WTC11 (cell line): Measurements from ENCODE around the gene ITPKB. TPM values are rescaled to one million over a fixed set of nuclear protein-coding genes. Genes with fewer than 3 reads are reported as not detected.

ENCODE experiments used
- ATAC-seq: fragments of 200-7000 bp; cut with Tn5 transposase; 2 replicates; pipeline ENCODE4 v1.10.0; 2021; ENCODE audit warnings: mild to moderate bottlenecking, moderate library complexity
- CTCF ChIA-PET: fragments of 300-600 bp; sonication (Branson Sonifier 250); formaldehyde crosslinking; loops from one replicate; lab custom pipeline; 2021; ENCODE audit warnings: antibody characterized with exemption; lab: Charles Lee
- POLR2A ChIA-PET: fragments of 350-600 bp; sonication (Branson Sonifier 250); formaldehyde crosslinking; loops from one replicate; lab custom pipeline; 2021; ENCODE audit warnings: antibody characterized with exemption; lab: Charles Lee
- DNase-seq: peaks from one replicate; pipeline ENCODE4 v3.0.0; 2021; ENCODE audit warnings: low spot score
- H3K27ac Mint-ChIP-seq: 2 replicates; pipeline ENCODE4 v1.8.0; 2021; ENCODE audit warnings: mixed read lengths
- H3K27me3 Mint-ChIP-seq: 2 replicates; pipeline ENCODE4 v1.8.0; 2021; ENCODE audit warnings: low read depth, mild to moderate bottlenecking, moderate library complexity, mixed read lengths
- H3K36me3 Mint-ChIP-seq: 2 replicates; pipeline ENCODE4 v1.8.0; 2021; ENCODE audit warnings: mixed read lengths
- H3K4me1 Mint-ChIP-seq: 2 replicates; pipeline ENCODE4 v1.8.0; 2022; ENCODE audit warnings: mixed read lengths
- H3K4me3 Mint-ChIP-seq: 2 replicates; pipeline ENCODE4 v1.8.0; 2021; ENCODE audit warnings: mild to moderate bottlenecking, moderate library complexity, mixed read lengths
- H3K9me3 Mint-ChIP-seq: 2 replicates; pipeline ENCODE4 v1.8.0; 2021; ENCODE audit warnings: mixed read lengths
- CTCF ChIP-seq: fragments of 200-600 bp; IDR thresholded peaks from 2 replicates; pipeline ENCODE4 v1.8.0; 2022; ENCODE audit warnings: antibody characterized with exemption
- ESRRA ChIP-seq: sonication (generic); formaldehyde crosslinking; IDR thresholded peaks from 2 replicates; pipeline ENCODE4 v1.8.1; 2022; ENCODE audit warnings: mild to moderate bottlenecking, missing genetic modification reagents, borderline replicate concordance
- ETV6 ChIP-seq: sonication (generic); formaldehyde crosslinking; IDR thresholded peaks from 2 replicates; pipeline ENCODE4 v1.8.1; 2022; ENCODE audit warnings: mild to moderate bottlenecking, missing genetic modification reagents
- FOXJ3 ChIP-seq: sonication (generic); formaldehyde crosslinking; IDR thresholded peaks from 2 replicates; pipeline ENCODE4 v1.9.0; 2021; ENCODE audit warnings: missing genetic modification reagents, mild to moderate bottlenecking, borderline replicate concordance
- FOXP1 ChIP-seq: sonication (generic); formaldehyde crosslinking; IDR thresholded peaks from 2 replicates; pipeline ENCODE4 v1.8.0; 2022; ENCODE audit warnings: missing genetic modification reagents, mild to moderate bottlenecking, moderate library complexity, borderline replicate concordance
- FOXP4 ChIP-seq: sonication (generic); formaldehyde crosslinking; IDR thresholded peaks from 2 replicates; pipeline ENCODE4 v1.8.0; 2022; ENCODE audit warnings: mild to moderate bottlenecking, missing genetic modification reagents
- GTF2I ChIP-seq: fragments of 250-450 bp; sonication (Bioruptor Pico); conservative IDR thresholded peaks from 2 replicates; pipeline ENCODE4 v1.4.0; 2021; ENCODE audit warnings: mild to moderate bottlenecking
- IRF1 ChIP-seq: sonication (generic); formaldehyde crosslinking; IDR thresholded peaks from 2 replicates; pipeline ENCODE4 v1.8.0; 2023; ENCODE audit warnings: missing genetic modification reagents
- NFE2L1 ChIP-seq: sonication (generic); formaldehyde crosslinking; IDR thresholded peaks from 2 replicates; pipeline ENCODE4 v1.8.1; 2023; ENCODE audit warnings: missing genetic modification reagents
- NR1H2 ChIP-seq: sonication (generic); formaldehyde crosslinking; IDR thresholded peaks from 2 replicates; pipeline ENCODE4 v1.9.0; 2021; ENCODE audit warnings: mild to moderate bottlenecking, moderate library complexity, missing genetic modification reagents
- RORB ChIP-seq: fragments of 250-450 bp; sonication (Bioruptor Pico); IDR thresholded peaks from 2 replicates; pipeline ENCODE4 v1.9.0; 2021; ENCODE audit warnings: mild to moderate bottlenecking
- SOX15 ChIP-seq: fragments of 250-450 bp; sonication (Bioruptor Pico); IDR thresholded peaks from 2 replicates; pipeline ENCODE4 v1.9.0; 2021; ENCODE audit warnings: mild to moderate bottlenecking
- STAT6 ChIP-seq: sonication (generic); formaldehyde crosslinking; conservative IDR thresholded peaks from 2 replicates; pipeline ENCODE4 v1.8.1; 2023; ENCODE audit warnings: mild to moderate bottlenecking, low read depth, missing genetic modification reagents, moderate library complexity
- ZBTB21 ChIP-seq: sonication (generic); formaldehyde crosslinking; IDR thresholded peaks from 2 replicates; pipeline ENCODE4 v1.8.1; 2023; ENCODE audit warnings: mild to moderate bottlenecking, missing genetic modification reagents, borderline replicate concordance
- ZBTB43 ChIP-seq: sonication (generic); formaldehyde crosslinking; IDR thresholded peaks from 2 replicates; pipeline ENCODE4 v1.8.1; 2023; ENCODE audit warnings: mild to moderate bottlenecking, missing genetic modification reagents
- ZNF219 ChIP-seq: sonication (generic); formaldehyde crosslinking; IDR thresholded peaks from 2 replicates; pipeline ENCODE4 v1.8.0; 2023; ENCODE audit warnings: missing genetic modification reagents, mild to moderate bottlenecking, borderline replicate concordance
- ZNF512 ChIP-seq: sonication (generic); formaldehyde crosslinking; IDR thresholded peaks from 2 replicates; pipeline ENCODE4 v1.8.1; 2022; ENCODE audit warnings: missing genetic modification reagents, borderline replicate concordance
- total RNA-seq: library from RNA; stranded (reverse); gene quantifications from 3 replicates; pipeline ENCODE4 v1.2.3, GENCODE V29; 2021
- TF ChIP-seq, protein P1 (sequence below): fragments of 250-450 bp; sonication (Bioruptor Pico); IDR thresholded peaks from 2 replicates; pipeline ENCODE4 v2.1.2; 2022; ENCODE audit warnings: mild to moderate bottlenecking, moderate library complexity
- TF ChIP-seq, protein P2 (sequence below): sonication (generic); formaldehyde crosslinking; IDR thresholded peaks from 2 replicates; pipeline ENCODE4 v1.8.1; 2023; ENCODE audit warnings: mild to moderate bottlenecking, missing genetic modification reagents, moderate library complexity
- TF ChIP-seq, protein P3 (sequence below): sonication (generic); formaldehyde crosslinking; IDR thresholded peaks from 2 replicates; pipeline ENCODE4 v1.8.1; 2023; ENCODE audit warnings: mild to moderate bottlenecking, missing genetic modification reagents

Gene ITPKB
- total RNA-seq, 1 experiment from 2014 or later: 15.6 TPM

GRCh38 chr1:226787638-226788037, 48.6 kb upstream of the ITPKB start (continued):
- TF ChIP-seq FOXP4 (CRISPR knock-in tag) (no peak), NFE2L1 (no peak), ZBTB43 (CRISPR knock-in tag) (no peak), RORB (CRISPR knock-in tag) (no peak)
- TF ChIP-seq, protein P1, sequence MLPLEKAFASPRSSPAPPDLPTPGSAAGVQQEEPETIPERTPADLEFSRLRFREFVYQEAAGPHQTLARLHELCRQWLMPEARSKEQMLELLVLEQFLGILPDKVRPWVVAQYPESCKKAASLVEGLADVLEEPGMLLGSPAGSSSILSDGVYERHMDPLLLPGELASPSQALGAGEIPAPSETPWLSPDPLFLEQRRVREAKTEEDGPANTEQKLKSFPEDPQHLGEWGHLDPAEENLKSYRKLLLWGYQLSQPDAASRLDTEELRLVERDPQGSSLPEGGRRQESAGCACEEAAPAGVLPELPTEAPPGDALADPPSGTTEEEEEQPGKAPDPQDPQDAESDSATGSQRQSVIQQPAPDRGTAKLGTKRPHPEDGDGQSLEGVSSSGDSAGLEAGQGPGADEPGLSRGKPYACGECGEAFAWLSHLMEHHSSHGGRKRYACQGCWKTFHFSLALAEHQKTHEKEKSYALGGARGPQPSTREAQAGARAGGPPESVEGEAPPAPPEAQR (CRISPR knock-in tag): no peak
- TF ChIP-seq, all 79 proteins: peak for 0

DNA sequence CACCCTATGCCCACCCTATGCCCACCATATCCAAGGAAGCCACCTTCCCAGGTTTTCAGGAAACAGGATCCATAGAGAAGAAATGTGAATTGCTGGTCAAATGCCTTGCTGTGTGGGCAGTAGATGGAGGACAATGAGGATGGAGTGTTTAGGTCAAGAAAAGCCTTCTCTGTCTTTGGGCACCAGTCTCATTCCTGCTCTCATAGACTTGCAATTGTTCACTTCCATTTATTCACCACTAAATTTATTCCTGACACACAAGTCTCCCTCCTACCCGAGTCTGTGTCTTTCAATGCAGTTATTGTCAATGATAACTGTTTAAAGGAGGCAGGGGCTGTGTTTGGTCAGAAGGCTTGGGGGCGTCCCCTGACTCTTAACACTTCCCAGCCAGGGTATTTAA, 48.0 kb upstream of the ITPKB start:
- no peak overlapping the region for H3K27ac Mint-ChIP-seq
- H3K4me3 Mint-ChIP-seq: no peak overlapping the region
- H3K27me3 Mint-ChIP-seq: no peaks in the 10 kb centered on the region; the same call in 1 of the 2 replicates
- POLR2A ChIA-PET: no interaction called here
- DNase-seq: no peak
- CTCF ChIA-PET: interaction anchor here (1.4 kb wide), 1 partner anchor 161 kb away, joined by 6 read pairs; no protein-coding TSS in a partner anchor
- ATAC-seq: no peak
- no peaks in the 10 kb centered on the region for H3K9me3 Mint-ChIP-seq
- H3K4me1 Mint-ChIP-seq: 0 out of 2 replicates have a peak, but pooled peaks cover 4% of the 10 kb centered on the region
- H3K36me3 Mint-ChIP-seq: no peaks in the 10 kb centered on the region
- TF ChIP-seq ZBTB21 (CRISPR knock-in tag) (no peak), CTCF (no peak), ZNF512 (no peak), STAT6 (CRISPR knock-in tag) (no peak), FOXP1 (CRISPR knock-in tag) (no peak), ZNF219 (no peak), ESRRA (CRISPR knock-in tag) (no peak), GTF2I (no peak), SOX15 (CRISPR knock-in tag) (no peak), IRF1 (CRISPR knock-in tag) (no peak), FOXJ3 (no peak), NR1H2 (CRISPR knock-in tag) (no peak), ETV6 (CRISPR knock-in tag) (no peak)
- TF ChIP-seq, protein P2, sequence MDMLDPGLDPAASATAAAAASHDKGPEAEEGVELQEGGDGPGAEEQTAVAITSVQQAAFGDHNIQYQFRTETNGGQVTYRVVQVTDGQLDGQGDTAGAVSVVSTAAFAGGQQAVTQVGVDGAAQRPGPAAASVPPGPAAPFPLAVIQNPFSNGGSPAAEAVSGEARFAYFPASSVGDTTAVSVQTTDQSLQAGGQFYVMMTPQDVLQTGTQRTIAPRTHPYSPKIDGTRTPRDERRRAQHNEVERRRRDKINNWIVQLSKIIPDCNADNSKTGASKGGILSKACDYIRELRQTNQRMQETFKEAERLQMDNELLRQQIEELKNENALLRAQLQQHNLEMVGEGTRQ (CRISPR knock-in tag): no peak
- TF ChIP-seq, protein P3, sequence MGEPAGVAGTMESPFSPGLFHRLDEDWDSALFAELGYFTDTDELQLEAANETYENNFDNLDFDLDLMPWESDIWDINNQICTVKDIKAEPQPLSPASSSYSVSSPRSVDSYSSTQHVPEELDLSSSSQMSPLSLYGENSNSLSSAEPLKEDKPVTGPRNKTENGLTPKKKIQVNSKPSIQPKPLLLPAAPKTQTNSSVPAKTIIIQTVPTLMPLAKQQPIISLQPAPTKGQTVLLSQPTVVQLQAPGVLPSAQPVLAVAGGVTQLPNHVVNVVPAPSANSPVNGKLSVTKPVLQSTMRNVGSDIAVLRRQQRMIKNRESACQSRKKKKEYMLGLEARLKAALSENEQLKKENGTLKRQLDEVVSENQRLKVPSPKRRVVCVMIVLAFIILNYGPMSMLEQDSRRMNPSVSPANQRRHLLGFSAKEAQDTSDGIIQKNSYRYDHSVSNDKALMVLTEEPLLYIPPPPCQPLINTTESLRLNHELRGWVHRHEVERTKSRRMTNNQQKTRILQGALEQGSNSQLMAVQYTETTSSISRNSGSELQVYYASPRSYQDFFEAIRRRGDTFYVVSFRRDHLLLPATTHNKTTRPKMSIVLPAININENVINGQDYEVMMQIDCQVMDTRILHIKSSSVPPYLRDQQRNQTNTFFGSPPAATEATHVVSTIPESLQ (CRISPR knock-in tag): no peak
